Lung (tissue), 12 donors: ENCODE results near the gene ZNF780B. TPM values are rescaled to one million over a fixed set of nuclear protein-coding genes. Genes with fewer than 3 reads are reported as not detected.

Experiments used
- ATAC-seq: fragments of 200-7000 bp; cut with Tn5 transposase; one replicate; pipeline ENCODE4 v1.9.1; 2020; ENCODE audit warnings: moderate number of reproducible peaks; ENCODE audit not compliant: insufficient read depth, low FRiP score
- DNase-seq, 3 donors: peaks; one replicate each; pipeline ENCODE4 v3.0.0-alpha.2; 2013 to 2017
- H3K27ac ChIP-seq, 2 donors: one replicate each; pipeline ENCODE4 v1.5.1; 2013; ENCODE audit warnings: mild to moderate bottlenecking in 2 of 2, moderate library complexity in 2 of 2, control low read depth in 1 of 2, inconsistent platforms in 1 of 2, low read depth in 1 of 2, low read length in 1 of 2
- H3K27me3 ChIP-seq, 3 donors: one replicate each; pipeline ENCODE4 v1.5.1; 2013; ENCODE audit warnings: low read length in 2 of 3; ENCODE audit not compliant: control insufficient read depth in 3 of 3, insufficient read depth in 3 of 3
- H3K36me3 ChIP-seq, 4 donors: one replicate each; pipeline ENCODE4 v1.5.1; 2013; ENCODE audit warnings: low read length in 4 of 4, mild to moderate bottlenecking in 1 of 4, moderate library complexity in 1 of 4; ENCODE audit not compliant: control insufficient read depth in 4 of 4, insufficient read depth in 4 of 4
- H3K4me1 ChIP-seq, 5 donors: one replicate each; pipeline ENCODE4 v1.5.1; 2013; ENCODE audit warnings: low read length in 5 of 5, mild to moderate bottlenecking in 2 of 5, moderate library complexity in 1 of 5; ENCODE audit not compliant: control insufficient read depth in 5 of 5, insufficient read depth in 5 of 5
- H3K4me3 ChIP-seq: one replicate; pipeline ENCODE4 v1.5.1; 2013; ENCODE audit warnings: mild to moderate bottlenecking, control low read depth, moderate library complexity
- H3K9ac ChIP-seq, 2 donors: one replicate each; pipeline ENCODE4 v1.5.1; 2013; ENCODE audit warnings: low read length in 2 of 2, control low read depth in 1 of 2; ENCODE audit not compliant: insufficient read depth in 1 of 2
- H3K9me3 ChIP-seq, 4 donors: one replicate each; pipeline ENCODE4 v1.5.1; 2013; ENCODE audit warnings: low read length in 3 of 4, mild to moderate bottlenecking in 1 of 4, moderate library complexity in 1 of 4; ENCODE audit not compliant: control insufficient read depth in 4 of 4, insufficient read depth in 3 of 4
- WGBS, 2 donors: extraction: QIAGEN DNeasy Blood & Tissue Kit; methylation state at CpG; one replicate each; pipeline ENCODE4 v1.1.7; 2013; 5-methylcytosine and 5-hydroxymethylcytosine counted together
- polyA plus RNA-seq, 2 donors: library from polyadenylated mRNA; stranded (reverse); fragments of 200-250 nt; gene quantifications; one replicate each; pipeline ENCODE4 v1.2.1, GENCODE V29; 2013
- total RNA-seq, 2 donors: library from RNA; depleted of rRNA in 1 of 2; stranded (reverse); fragments of >200 nt in 1 of 2; gene quantifications; one replicate each; pipeline ENCODE4 v1.2.1, GENCODE V29; 2014 to 2021
- TF ChIP-seq, protein P1 (sequence below): IDR thresholded peaks from 2 replicates; pipeline ENCODE4 v1.5.1; 2012; ENCODE audit warnings: mild to moderate bottlenecking; ENCODE audit errors: control extremely low read depth, extremely low read depth
- donor health status: control.
- donor health status: control.
- donor health status: Bipolar disorder and iron deficiency.
- donor health status: healthy.
- donor health status: DM: yes; HTN: yes; CAD: no.

ZNF780B gene
- total and polyA plus RNA-seq, 4 donors: 4.7 to 39.8 (median 16.3) TPM

DNA sequence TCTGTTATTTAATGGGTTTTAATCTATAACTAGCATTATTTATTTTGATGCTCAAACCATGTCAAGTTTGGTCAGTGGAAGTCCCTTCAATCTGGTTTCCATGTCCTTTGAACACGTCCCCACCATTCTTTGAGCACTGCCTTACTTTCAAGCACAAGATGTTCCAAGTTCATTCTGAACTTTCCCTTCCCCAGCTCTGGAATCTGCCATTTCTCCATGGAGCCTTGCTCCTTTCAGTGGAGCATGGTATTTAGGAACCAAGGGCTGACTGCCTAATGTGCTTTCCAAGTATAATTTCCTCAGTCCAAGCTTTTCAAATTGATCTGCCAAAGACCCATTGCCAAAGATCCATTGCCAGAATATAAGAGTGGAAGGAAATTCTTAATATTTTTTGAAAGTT is 60.2 kb downstream of the ZNF780B start:
- DNase-seq: no peak
- H3K9me3 ChIP-seq: peaks cover 0 to 7% (median 2%) of the 10 kb centered on the region in 4 donors
- no peak overlapping the region for H3K4me3 ChIP-seq
- H3K9ac ChIP-seq: no peak overlapping the region
- peaks cover 0 to 8% (median 5%) of the 10 kb centered on the region in 5 donors for H3K4me1 ChIP-seq
- WGBS, 2 donors: 77 to 82% methylated on average over 1 of the region's 1 CpG
- H3K27ac ChIP-seq: no peak overlapping the region
- peaks cover 0 to 11% (median under 1%) of the 10 kb centered on the region in 4 donors for H3K36me3 ChIP-seq
- no peaks in the 10 kb centered on the region for H3K27me3 ChIP-seq
- no peak for ATAC-seq
- TF ChIP-seq, protein P1, sequence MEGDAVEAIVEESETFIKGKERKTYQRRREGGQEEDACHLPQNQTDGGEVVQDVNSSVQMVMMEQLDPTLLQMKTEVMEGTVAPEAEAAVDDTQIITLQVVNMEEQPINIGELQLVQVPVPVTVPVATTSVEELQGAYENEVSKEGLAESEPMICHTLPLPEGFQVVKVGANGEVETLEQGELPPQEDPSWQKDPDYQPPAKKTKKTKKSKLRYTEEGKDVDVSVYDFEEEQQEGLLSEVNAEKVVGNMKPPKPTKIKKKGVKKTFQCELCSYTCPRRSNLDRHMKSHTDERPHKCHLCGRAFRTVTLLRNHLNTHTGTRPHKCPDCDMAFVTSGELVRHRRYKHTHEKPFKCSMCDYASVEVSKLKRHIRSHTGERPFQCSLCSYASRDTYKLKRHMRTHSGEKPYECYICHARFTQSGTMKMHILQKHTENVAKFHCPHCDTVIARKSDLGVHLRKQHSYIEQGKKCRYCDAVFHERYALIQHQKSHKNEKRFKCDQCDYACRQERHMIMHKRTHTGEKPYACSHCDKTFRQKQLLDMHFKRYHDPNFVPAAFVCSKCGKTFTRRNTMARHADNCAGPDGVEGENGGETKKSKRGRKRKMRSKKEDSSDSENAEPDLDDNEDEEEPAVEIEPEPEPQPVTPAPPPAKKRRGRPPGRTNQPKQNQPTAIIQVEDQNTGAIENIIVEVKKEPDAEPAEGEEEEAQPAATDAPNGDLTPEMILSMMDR: no peak

DNA sequence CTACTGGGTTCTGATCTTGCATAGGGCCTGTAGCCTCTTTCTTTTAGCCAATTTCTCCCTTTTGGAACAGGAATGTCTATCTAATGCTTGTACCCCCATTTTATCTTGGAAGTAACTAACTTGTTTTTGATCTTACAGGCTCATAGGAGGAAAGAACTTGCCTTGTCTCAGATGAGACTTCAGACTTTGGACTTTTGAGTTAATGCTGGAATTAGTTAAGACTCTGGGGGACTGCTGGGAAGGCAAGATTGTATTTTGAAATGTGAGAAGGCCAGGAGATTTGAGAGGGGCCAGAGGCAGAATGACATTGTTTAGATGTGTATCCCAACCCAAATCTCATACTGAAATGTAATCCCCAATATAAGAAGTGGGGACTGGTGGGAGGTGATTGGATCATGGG is 61.7 kb downstream of the ZNF780B start:
- H3K27ac ChIP-seq: no peak overlapping the region
- TF ChIP-seq, protein P1: no peak
- no peak overlapping the region for H3K9ac ChIP-seq
- ATAC-seq (no peak), DNase-seq (no peak)
- H3K36me3 ChIP-seq: peaks cover 0 to 11% (median under 1%) of the 10 kb centered on the region in 4 donors
- no peaks in the 10 kb centered on the region for H3K27me3 ChIP-seq
- peaks cover 0 to 7% (median 2%) of the 10 kb centered on the region in 4 donors for H3K9me3 ChIP-seq
- H3K4me3 ChIP-seq: no peak overlapping the region
- peaks cover 0 to 8% (median 5%) of the 10 kb centered on the region in 5 donors for H3K4me1 ChIP-seq

DNA sequence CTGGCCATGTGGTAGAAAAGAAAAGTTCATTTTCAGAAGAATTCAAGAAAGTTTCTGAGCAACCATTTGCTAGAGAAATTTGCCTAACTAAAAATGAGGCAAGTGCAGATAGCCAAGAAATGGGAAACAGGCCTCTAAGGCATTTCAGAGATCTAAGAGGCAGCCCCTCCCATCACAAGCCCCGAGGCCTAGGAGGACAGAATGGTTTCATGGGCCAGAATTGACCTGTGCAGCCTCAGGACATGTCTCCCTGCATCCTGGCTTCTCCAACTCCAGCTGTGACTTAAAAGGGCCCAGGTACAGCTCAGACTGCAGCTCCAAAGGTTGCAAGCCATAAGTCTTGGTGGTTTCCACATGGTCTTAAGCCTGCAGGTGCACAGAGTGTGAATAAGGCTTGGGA is 62.4 kb downstream of the ZNF780B start:
- Histone ChIP-seq H3K27me3 (no peaks in the 10 kb centered on the region), H3K36me3 (peaks cover 0 to 11% (median under 1%) of the 10 kb centered on the region in 4 donors), H3K27ac (no peak overlapping the region), H3K9me3 (peaks cover 0 to 7% (median 2%) of the 10 kb centered on the region in 4 donors), H3K4me3 (no peak overlapping the region), H3K4me1 (peaks cover 0 to 8% (median 5%) of the 10 kb centered on the region in 5 donors), H3K9ac (no peak overlapping the region)
- TF ChIP-seq, protein P1: no peak
- ATAC-seq (no peak), DNase-seq (no peak)
- WGBS, 2 donors: 91 to 98% methylated on average over 1 of the region's 1 CpG

DNA sequence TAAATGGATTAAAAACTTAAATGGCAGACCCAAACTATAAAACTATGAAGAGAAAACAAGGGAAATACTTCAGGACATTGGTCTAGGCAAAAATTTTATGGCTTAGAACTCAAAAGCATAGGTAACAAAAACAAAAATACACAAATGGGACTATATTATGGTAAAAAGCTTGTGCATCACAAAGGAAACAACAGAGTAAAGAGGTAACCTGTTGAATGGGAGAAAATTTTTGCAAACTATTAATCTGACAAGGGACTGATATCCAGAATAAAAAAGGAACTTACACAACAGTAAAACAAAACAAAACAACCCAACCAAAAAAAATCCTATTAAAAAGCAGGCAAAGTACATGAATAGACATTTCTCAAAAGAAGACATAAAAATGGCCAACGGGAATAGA is 68.4 kb downstream of the ZNF780B start:
- Histone ChIP-seq H3K27ac (no peak overlapping the region), H3K4me1 (peaks cover 0 to 2% (median 0%) of the 10 kb centered on the region in 5 donors), H3K27me3 (no peaks in the 10 kb centered on the region), H3K36me3 (peaks cover 0 to 2% (median 0%) of the 10 kb centered on the region in 4 donors), H3K9ac (no peak overlapping the region), H3K4me3 (no peak overlapping the region), H3K9me3 (peaks cover 2 to 11% (median 5%) of the 10 kb centered on the region in 4 donors)
- ATAC-seq: no peak
- TF ChIP-seq, protein P1: no peak
- DNase-seq: no peak
- 98 to 100% methylated on average over 1 of the region's 1 CpG for WGBS, 2 donors
